ENCODE data around the gene FBXO42.

The FBXO42 gene

GRCh38 chr1:16387201-16388188, 35.2 kb upstream of the FBXO42 start:
- Histone ChIP-seq H2AFZ (ENCODE audit: low read depth) (no peak overlapping the region), H3K9ac (no peak overlapping the region), H3K36me3 (ENCODE audit: insufficient read depth) (no peaks in the 10 kb centered on the region), H3K27me3 (ENCODE audit: insufficient read depth, low read depth) (no peaks in the 10 kb centered on the region), H3K27ac (no peak overlapping the region), H4K20me1 (ENCODE audit: insufficient read depth) (peaks cover 24% of the 10 kb centered on the region), H3K79me2 (ENCODE audit: insufficient read depth, low read depth) (peaks cover 95% of the 10 kb centered on the region), H3K4me3 (IDR thresholded peaks at IDR 0.05; ENCODE audit: insufficient read depth, low read depth, low read length) (no peak overlapping the region), H3K4me1 (ENCODE audit: low read depth, poor library complexity, severe bottlenecking) (peaks cover 42% of the 10 kb centered on the region), H3K4me2 (0 out of 2 replicates have a peak overlapping the region, but pooled peaks have one; percentile 0)
- no peak for TF ChIP-seq CTCF (conservative IDR thresholded peaks at IDR 0.05; ENCODE audit: low read depth, low read length)

- no peak for TF ChIP-seq CTCF (conservative IDR thresholded peaks at IDR 0.05; ENCODE audit: low read depth, low read length)
- no peak overlapping the region for H3K4me3 ChIP-seq (IDR thresholded peaks at IDR 0.05; ENCODE audit: insufficient read depth, low read depth, low read length)
- no peaks in the 10 kb centered on the region for H3K27me3 ChIP-seq (ENCODE audit: insufficient read depth, low read depth)
- H3K9ac ChIP-seq, result no peak overlapping the region
- peaks cover 22% of the 10 kb centered on the region for H4K20me1 ChIP-seq (ENCODE audit: insufficient read depth)
- H3K4me1 ChIP-seq (ENCODE audit: low read depth, poor library complexity, severe bottlenecking), result peaks cover 40% of the 10 kb centered on the region
- H3K79me2 ChIP-seq (ENCODE audit: insufficient read depth, low read depth), result peaks cover 95% of the 10 kb centered on the region
- H3K27ac ChIP-seq, result no peak overlapping the region
- peak overlapping the region; percentile 0; the same call in 1 of the 2 replicates for H3K4me2 ChIP-seq
- no peaks in the 10 kb centered on the region for H3K36me3 ChIP-seq (ENCODE audit: insufficient read depth)
- H2AFZ ChIP-seq (ENCODE audit: low read depth), result no peak overlapping the region
Observed at GRCh38 chr1:16386454-16387113, 34.3 kb upstream of the FBXO42 start.

GRCh38 chr1:16385659-16386453, 33.6 kb upstream of the FBXO42 start:
- no peaks in the 10 kb centered on the region for H3K27me3 ChIP-seq (ENCODE audit: insufficient read depth, low read depth)
- no peak for TF ChIP-seq CTCF (conservative IDR thresholded peaks at IDR 0.05; ENCODE audit: low read depth, low read length)
- no peak overlapping the region for H2AFZ ChIP-seq (ENCODE audit: low read depth)
- no peak overlapping the region for H3K9ac ChIP-seq
- peaks cover 95% of the 10 kb centered on the region for H3K79me2 ChIP-seq (ENCODE audit: insufficient read depth, low read depth)
- peak overlapping the region; percentile 0; the same call in 1 of the 2 replicates for H3K4me2 ChIP-seq
- peaks cover 16% of the 10 kb centered on the region; the same call in 1 of the 2 replicates for H4K20me1 ChIP-seq (ENCODE audit: insufficient read depth)
- no peak overlapping the region for H3K4me3 ChIP-seq (IDR thresholded peaks at IDR 0.05; ENCODE audit: insufficient read depth, low read depth, low read length)
- no peaks in the 10 kb centered on the region for H3K36me3 ChIP-seq (ENCODE audit: insufficient read depth)
- peaks cover 33% of the 10 kb centered on the region for H3K4me1 ChIP-seq (ENCODE audit: low read depth, poor library complexity, severe bottlenecking)
- no peak overlapping the region for H3K27ac ChIP-seq

- peaks cover 18% of the 10 kb centered on the region for H3K4me1 ChIP-seq (ENCODE audit: low read depth, poor library complexity, severe bottlenecking)
- H3K27me3 ChIP-seq (ENCODE audit: insufficient read depth, low read depth), result no peaks in the 10 kb centered on the region
- H3K4me2 ChIP-seq, result no peak overlapping the region
- H3K9ac ChIP-seq, result no peak overlapping the region
- no peak overlapping the region for H3K27ac ChIP-seq
- H3K36me3 ChIP-seq (ENCODE audit: insufficient read depth), result no peaks in the 10 kb centered on the region
- no peak overlapping the region for H2AFZ ChIP-seq (ENCODE audit: low read depth)
- peaks cover 99% of the 10 kb centered on the region for H3K79me2 ChIP-seq (ENCODE audit: insufficient read depth, low read depth)
- H4K20me1 ChIP-seq (ENCODE audit: insufficient read depth), result peaks cover 29% of the 10 kb centered on the region
- TF ChIP-seq CTCF (conservative IDR thresholded peaks at IDR 0.05; ENCODE audit: low read depth, low read length), result no peak
- H3K4me3 ChIP-seq (IDR thresholded peaks at IDR 0.05; ENCODE audit: insufficient read depth, low read depth, low read length), result no peak overlapping the region
Observed at GRCh38 chr1:16383888-16384287, 31.6 kb upstream of the FBXO42 start.

All from KMS-11 (cell line).